ENCODE measurements around the gene TMEM176A.

DNA sequence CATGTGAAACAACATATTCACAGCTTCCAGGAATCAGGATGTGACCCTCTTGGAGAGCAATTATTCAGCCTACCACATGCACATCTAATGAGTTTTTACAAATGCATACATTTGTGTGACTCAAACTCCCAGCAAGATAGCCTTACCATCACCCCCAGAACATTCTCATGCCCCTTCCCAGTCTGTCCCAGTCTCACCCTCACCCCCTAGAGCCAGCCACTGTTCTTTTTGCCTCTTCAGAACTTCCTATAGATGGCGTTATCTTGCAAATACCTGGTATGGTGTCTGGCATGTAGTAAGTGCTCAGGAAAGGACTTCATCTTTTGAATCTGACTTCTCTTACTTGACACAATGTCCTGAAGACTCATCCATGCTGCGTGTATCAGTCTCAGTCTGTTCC, 27.8 kb downstream of the TMEM176A start:
- TF ChIP-seq, protein P1, sequence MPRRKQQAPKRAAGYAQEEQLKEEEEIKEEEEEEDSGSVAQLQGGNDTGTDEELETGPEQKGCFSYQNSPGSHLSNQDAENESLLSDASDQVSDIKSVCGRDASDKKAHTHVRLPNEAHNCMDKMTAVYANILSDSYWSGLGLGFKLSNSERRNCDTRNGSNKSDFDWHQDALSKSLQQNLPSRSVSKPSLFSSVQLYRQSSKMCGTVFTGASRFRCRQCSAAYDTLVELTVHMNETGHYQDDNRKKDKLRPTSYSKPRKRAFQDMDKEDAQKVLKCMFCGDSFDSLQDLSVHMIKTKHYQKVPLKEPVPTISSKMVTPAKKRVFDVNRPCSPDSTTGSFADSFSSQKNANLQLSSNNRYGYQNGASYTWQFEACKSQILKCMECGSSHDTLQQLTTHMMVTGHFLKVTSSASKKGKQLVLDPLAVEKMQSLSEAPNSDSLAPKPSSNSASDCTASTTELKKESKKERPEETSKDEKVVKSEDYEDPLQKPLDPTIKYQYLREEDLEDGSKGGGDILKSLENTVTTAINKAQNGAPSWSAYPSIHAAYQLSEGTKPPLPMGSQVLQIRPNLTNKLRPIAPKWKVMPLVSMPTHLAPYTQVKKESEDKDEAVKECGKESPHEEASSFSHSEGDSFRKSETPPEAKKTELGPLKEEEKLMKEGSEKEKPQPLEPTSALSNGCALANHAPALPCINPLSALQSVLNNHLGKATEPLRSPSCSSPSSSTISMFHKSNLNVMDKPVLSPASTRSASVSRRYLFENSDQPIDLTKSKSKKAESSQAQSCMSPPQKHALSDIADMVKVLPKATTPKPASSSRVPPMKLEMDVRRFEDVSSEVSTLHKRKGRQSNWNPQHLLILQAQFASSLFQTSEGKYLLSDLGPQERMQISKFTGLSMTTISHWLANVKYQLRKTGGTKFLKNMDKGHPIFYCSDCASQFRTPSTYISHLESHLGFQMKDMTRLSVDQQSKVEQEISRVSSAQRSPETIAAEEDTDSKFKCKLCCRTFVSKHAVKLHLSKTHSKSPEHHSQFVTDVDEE (CRISPR knock-in tag; IDR thresholded peaks at IDR 0.05), result no peak
- no peak for TF ChIP-seq ARNTL (CRISPR knock-in tag; IDR thresholded peaks at IDR 0.05; ENCODE audit: borderline replicate concordance, low read depth)
- TF ChIP-seq, protein P2, sequence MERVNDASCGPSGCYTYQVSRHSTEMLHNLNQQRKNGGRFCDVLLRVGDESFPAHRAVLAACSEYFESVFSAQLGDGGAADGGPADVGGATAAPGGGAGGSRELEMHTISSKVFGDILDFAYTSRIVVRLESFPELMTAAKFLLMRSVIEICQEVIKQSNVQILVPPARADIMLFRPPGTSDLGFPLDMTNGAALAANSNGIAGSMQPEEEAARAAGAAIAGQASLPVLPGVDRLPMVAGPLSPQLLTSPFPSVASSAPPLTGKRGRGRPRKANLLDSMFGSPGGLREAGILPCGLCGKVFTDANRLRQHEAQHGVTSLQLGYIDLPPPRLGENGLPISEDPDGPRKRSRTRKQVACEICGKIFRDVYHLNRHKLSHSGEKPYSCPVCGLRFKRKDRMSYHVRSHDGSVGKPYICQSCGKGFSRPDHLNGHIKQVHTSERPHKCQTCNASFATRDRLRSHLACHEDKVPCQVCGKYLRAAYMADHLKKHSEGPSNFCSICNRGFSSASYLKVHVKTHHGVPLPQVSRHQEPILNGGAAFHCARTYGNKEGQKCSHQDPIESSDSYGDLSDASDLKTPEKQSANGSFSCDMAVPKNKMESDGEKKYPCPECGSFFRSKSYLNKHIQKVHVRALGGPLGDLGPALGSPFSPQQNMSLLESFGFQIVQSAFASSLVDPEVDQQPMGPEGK (CRISPR knock-in tag; IDR thresholded peaks at IDR 0.05; ENCODE audit: borderline replicate concordance), result no peak
- TF ChIP-seq ZC3H10 (CRISPR knock-in tag; IDR thresholded peaks at IDR 0.05), result no peak
- no peak for TF ChIP-seq TCF4 (CRISPR knock-in tag; IDR thresholded peaks at IDR 0.05; ENCODE audit: borderline replicate concordance)
- TF ChIP-seq GLIS3 (CRISPR knock-in tag; IDR thresholded peaks at IDR 0.05), result no peak
- no peak for TF ChIP-seq ZFP3 (CRISPR knock-in tag; IDR thresholded peaks at IDR 0.05)
- no peak for TF ChIP-seq ZNF8 (CRISPR knock-in tag; IDR thresholded peaks at IDR 0.05)
- TF ChIP-seq OSR1 (CRISPR knock-in tag; IDR thresholded peaks at IDR 0.05), result no peak
- no peak for TF ChIP-seq RARB (CRISPR knock-in tag; IDR thresholded peaks at IDR 0.05)
- TF ChIP-seq, protein P3, sequence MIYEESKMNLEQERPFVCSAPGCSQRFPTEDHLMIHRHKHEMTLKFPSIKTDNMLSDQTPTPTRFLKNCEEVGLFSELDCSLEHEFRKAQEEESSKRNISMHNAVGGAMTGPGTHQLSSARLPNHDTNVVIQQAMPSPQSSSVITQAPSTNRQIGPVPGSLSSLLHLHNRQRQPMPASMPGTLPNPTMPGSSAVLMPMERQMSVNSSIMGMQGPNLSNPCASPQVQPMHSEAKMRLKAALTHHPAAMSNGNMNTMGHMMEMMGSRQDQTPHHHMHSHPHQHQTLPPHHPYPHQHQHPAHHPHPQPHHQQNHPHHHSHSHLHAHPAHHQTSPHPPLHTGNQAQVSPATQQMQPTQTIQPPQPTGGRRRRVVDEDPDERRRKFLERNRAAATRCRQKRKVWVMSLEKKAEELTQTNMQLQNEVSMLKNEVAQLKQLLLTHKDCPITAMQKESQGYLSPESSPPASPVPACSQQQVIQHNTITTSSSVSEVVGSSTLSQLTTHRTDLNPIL (CRISPR knock-in tag; IDR thresholded peaks at IDR 0.05; ENCODE audit: low read depth), result no peak
- TF ChIP-seq ESRRG (CRISPR knock-in tag; IDR thresholded peaks at IDR 0.05), result no peak
- TF ChIP-seq ISL1 (CRISPR knock-in tag; IDR thresholded peaks at IDR 0.05), result no peak
- TF ChIP-seq SNAI2 (CRISPR knock-in tag; IDR thresholded peaks at IDR 0.05), result no peak

Measured in SK-N-SH treated with all-trans-retinoic acid at 6 μM for 48 hours (cell line).